Neural progenitor cell (in vitro differentiated cells): ENCODE data around the gene VIM. TPM values are rescaled to one million over a fixed set of nuclear protein-coding genes. Genes with fewer than 3 reads are reported as not detected.

Experiments
- DNase-seq: peaks from one replicate; pipeline ENCODE4 v3.0.0-alpha.2; 2016; ENCODE audit warnings: low spot score
- H2AFZ ChIP-seq: fragments of 200-600 bp; sonication (generic); replicated peaks from 2 replicates; pipeline ENCODE4 v1.6.1; 2016; ENCODE audit warnings: antibody characterized with exemption
- H3F3A ChIP-seq: fragments of 200-600 bp; sonication (generic); 2 replicates; pipeline ENCODE4 v1.6.1; 2016; ENCODE audit warnings: antibody characterized with exemption, low read depth
- H3K27ac ChIP-seq: fragments of 200-600 bp; sonication (generic); 2 replicates; pipeline ENCODE4 v1.5.1; 2016; ENCODE audit warnings: mild to moderate bottlenecking
- H3K27me3 ChIP-seq: fragments of 200-600 bp; sonication (generic); 2 replicates; pipeline ENCODE4 v1.6.1; 2016; ENCODE audit warnings: mild to moderate bottlenecking, moderate library complexity
- H3K36me3 ChIP-seq: fragments of 200-600 bp; sonication (generic); 2 replicates; pipeline ENCODE4 v1.5.1; 2016
- H3K4me1 ChIP-seq: fragments of 200-600 bp; sonication (generic); 2 replicates; pipeline ENCODE4 v1.6.1; 2016; ENCODE audit warnings: mixed run types
- H3K4me2 ChIP-seq: fragments of 200-600 bp; sonication (generic); 2 replicates; pipeline ENCODE4 v1.6.1; 2016
- H3K4me3 ChIP-seq: fragments of 200-600 bp; sonication (generic); 2 replicates; pipeline ENCODE4 v1.5.1; 2016
- H3K79me2 ChIP-seq: fragments of 200-600 bp; sonication (generic); 2 replicates; pipeline ENCODE4 v1.6.1; 2016; ENCODE audit warnings: low read depth
- H3K9ac ChIP-seq: fragments of 200-600 bp; sonication (generic); 2 replicates; pipeline ENCODE4 v1.6.1; 2016
- H3K9me3 ChIP-seq: fragments of 200-600 bp; sonication (generic); 2 replicates; pipeline ENCODE4 v1.5.1; 2016; ENCODE audit warnings: low read depth
- H4K20me1 ChIP-seq: fragments of 200-600 bp; sonication (generic); 2 replicates; pipeline ENCODE4 v1.6.1; 2016; ENCODE audit warnings: low read depth
- H3K27ac Mint-ChIP-seq: 3 replicates; pipeline ENCODE4 v1.8.0; 2021; ENCODE audit warnings: mixed read lengths
- H3K27me3 Mint-ChIP-seq: 2 replicates; pipeline ENCODE4 v1.8.0; 2022; ENCODE audit warnings: low read depth, mild to moderate bottlenecking, inconsistent platforms, moderate library complexity, mixed read lengths; ENCODE audit not compliant: insufficient read depth
- H3K36me3 Mint-ChIP-seq: 3 replicates; pipeline ENCODE4 v1.8.0; 2021; ENCODE audit warnings: mixed read lengths
- H3K4me1 Mint-ChIP-seq: 3 replicates; pipeline ENCODE4 v1.8.0; 2021; ENCODE audit warnings: mixed read lengths
- H3K4me3 Mint-ChIP-seq: 3 replicates; pipeline ENCODE4 v1.8.0; 2021; ENCODE audit warnings: mild to moderate bottlenecking, moderate library complexity, mixed read lengths
- H3K9me3 Mint-ChIP-seq: 3 replicates; pipeline ENCODE4 v1.8.0; 2020; ENCODE audit warnings: mixed read lengths
- CTCF ChIP-seq: fragments of 200-600 bp; sonication (generic); IDR thresholded peaks from 2 replicates; pipeline ENCODE4 v1.5.1; 2017; ENCODE audit warnings: antibody characterized with exemption, mild to moderate bottlenecking
- EZH2 ChIP-seq: fragments of 200-600 bp; sonication (generic); IDR thresholded peaks from 2 replicates; pipeline ENCODE4 v1.6.1; 2017; ENCODE audit warnings: antibody characterized with exemption, mild to moderate bottlenecking, moderate library complexity
- EZH2phosphoT487 ChIP-seq: fragments of 200-600 bp; sonication (generic); IDR thresholded peaks from 2 replicates; pipeline ENCODE4 v1.6.1; 2017; ENCODE audit warnings: antibody characterized with exemption
- total RNA-seq: library from RNA; depleted of rRNA; stranded (reverse); fragments of >200 nt; gene quantifications from 2 replicates; pipeline ENCODE4 v1.2.3, GENCODE V29; 2015; ENCODE audit warnings: low replicate concordance

The VIM gene
- total RNA-seq, 1 donor from 2014 or later: 727 TPM

- Histone ChIP-seq H3F3A (peaks cover 38% of the 10 kb centered on the region), H3K9ac (no peak overlapping the region), H3K4me1 (peaks cover 2% of the 10 kb centered on the region), H3K27ac (no peak overlapping the region), H3K79me2 (peaks cover 15% of the 10 kb centered on the region), H4K20me1 (peaks cover 20% of the 10 kb centered on the region), H3K36me3 (peaks cover 36% of the 10 kb centered on the region), H3K9me3 (no peaks in the 10 kb centered on the region), H2AFZ (no peak overlapping the region), H3K27me3 (no peaks in the 10 kb centered on the region), H3K4me2 (no peak overlapping the region), H3K4me3 (no peak overlapping the region)
- Mint-ChIP-seq H3K27me3 (peaks cover 7% of the 10 kb centered on the region), H3K36me3 (peaks cover 35% of the 10 kb centered on the region), H3K27ac (no peak overlapping the region), H3K9me3 (no peaks in the 10 kb centered on the region), H3K4me1 (peaks cover 69% of the 10 kb centered on the region), H3K4me3 (no peak overlapping the region)
- TF ChIP-seq CTCF (no peak), EZH2 (no peak), EZH2phosphoT487 (no peak)
- DNase-seq: no peak
These were observed 8.6 kb downstream of the VIM start for GRCh38 chr10:17236468-17237148.

DNA sequence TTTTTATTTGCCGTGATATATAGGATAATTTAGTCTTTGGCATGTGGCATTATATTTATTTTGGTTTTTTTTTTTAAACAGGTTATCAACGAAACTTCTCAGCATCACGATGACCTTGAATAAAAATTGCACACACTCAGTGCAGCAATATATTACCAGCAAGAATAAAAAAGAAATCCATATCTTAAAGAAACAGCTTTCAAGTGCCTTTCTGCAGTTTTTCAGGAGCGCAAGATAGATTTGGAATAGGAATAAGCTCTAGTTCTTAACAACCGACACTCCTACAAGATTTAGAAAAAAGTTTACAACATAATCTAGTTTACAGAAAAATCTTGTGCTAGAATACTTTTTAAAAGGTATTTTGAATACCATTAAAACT lies 9.1 kb downstream of the VIM start:
- H3K9me3 ChIP-seq: no peaks in the 10 kb centered on the region
- H3K4me1 ChIP-seq: no peaks in the 10 kb centered on the region
- Mint-ChIP-seq H3K27ac (no peak overlapping the region), H3K36me3 (peaks cover 30% of the 10 kb centered on the region), H3K27me3 (peaks cover 7% of the 10 kb centered on the region), H3K4me1 (peaks cover 64% of the 10 kb centered on the region), H3K9me3 (no peaks in the 10 kb centered on the region), H3K4me3 (no peak overlapping the region)
- H2AFZ ChIP-seq: no peak overlapping the region
- no peak overlapping the region for H3K27ac ChIP-seq
- peaks cover 14% of the 10 kb centered on the region for H4K20me1 ChIP-seq
- H3K4me3 ChIP-seq: no peak overlapping the region
- DNase-seq: peak; percentile 17
- H3K4me2 ChIP-seq: no peak overlapping the region
- peaks cover 35% of the 10 kb centered on the region for H3K36me3 ChIP-seq
- no peak overlapping the region for H3K9ac ChIP-seq
- peaks cover 10% of the 10 kb centered on the region for H3K79me2 ChIP-seq
- TF ChIP-seq CTCF (no peak), EZH2phosphoT487 (no peak), EZH2 (no peak)
- H3F3A ChIP-seq: peaks cover 38% of the 10 kb centered on the region
- no peaks in the 10 kb centered on the region for H3K27me3 ChIP-seq

- no peak for TF ChIP-seq CTCF
- no peak for TF ChIP-seq EZH2phosphoT487
- no peak for TF ChIP-seq EZH2
- H3K4me1 ChIP-seq: no peaks in the 10 kb centered on the region
- DNase-seq: no peak
- H3K27ac Mint-ChIP-seq: peak overlapping the region; percentile 46
- H3K4me2 ChIP-seq: no peak overlapping the region
- no peaks in the 10 kb centered on the region for H3K9me3 ChIP-seq
- H3K36me3 ChIP-seq: peaks cover 29% of the 10 kb centered on the region
- H3K79me2 ChIP-seq: peaks cover 1% of the 10 kb centered on the region
- H3K9ac ChIP-seq: no peak overlapping the region
- H3K9me3 Mint-ChIP-seq: no peaks in the 10 kb centered on the region
- H3K4me1 Mint-ChIP-seq: peaks cover 58% of the 10 kb centered on the region
- H2AFZ ChIP-seq: no peak overlapping the region
- H4K20me1 ChIP-seq: peaks cover 9% of the 10 kb centered on the region
- H3F3A ChIP-seq: peaks cover 34% of the 10 kb centered on the region
- no peak overlapping the region for H3K4me3 ChIP-seq
- no peak overlapping the region for H3K4me3 Mint-ChIP-seq
- peaks cover 7% of the 10 kb centered on the region for H3K27me3 Mint-ChIP-seq
- no peaks in the 10 kb centered on the region for H3K27me3 ChIP-seq
- H3K27ac ChIP-seq: no peak overlapping the region
- H3K36me3 Mint-ChIP-seq: peaks cover 24% of the 10 kb centered on the region
These were observed 9.9 kb downstream of the VIM start for GRCh38 chr10:17237915-17238444.
